ENCODE results near the gene NAP1L4. TPM values are rescaled to one million over a fixed set of nuclear protein-coding genes. Genes with fewer than 3 reads are reported as not detected.

The NAP1L4 gene
- total RNA-seq, 2 donors from 2014 or later: 125 to 144 TPM

DNA sequence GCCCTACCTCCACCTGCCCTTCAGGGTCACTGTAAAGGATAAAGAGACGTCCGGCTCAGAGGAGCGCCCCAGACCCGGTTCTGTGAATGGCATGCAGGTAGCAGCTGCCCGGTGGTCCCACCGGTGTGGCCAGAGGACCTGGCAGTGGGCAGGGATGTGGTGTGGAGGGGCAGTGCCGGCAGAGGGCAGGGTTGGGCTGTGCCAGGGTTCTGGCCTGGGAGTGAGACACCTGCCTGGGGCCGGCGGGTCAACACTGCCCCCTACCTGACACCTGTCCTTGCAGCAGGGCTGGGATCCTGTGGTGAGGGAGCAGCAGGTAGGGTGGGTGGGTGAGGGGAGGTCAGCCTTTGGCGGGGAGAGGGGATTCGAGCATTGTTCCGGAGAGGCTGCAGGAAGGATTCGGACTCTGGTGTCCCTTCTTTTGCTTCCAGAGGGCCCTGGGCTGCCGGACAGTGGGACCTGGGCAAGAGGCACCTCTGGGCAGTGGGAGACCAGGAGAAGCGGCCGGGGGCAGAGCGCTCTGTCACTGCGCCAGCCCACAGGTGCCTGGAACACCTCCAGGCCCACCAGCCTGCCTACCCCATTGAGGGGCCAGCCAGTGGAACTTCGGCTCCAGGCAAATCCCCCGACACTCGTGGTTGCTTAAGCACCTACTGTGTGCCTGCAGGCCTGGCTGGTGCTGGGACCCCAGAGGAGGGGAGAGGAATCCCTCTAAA lies 61.3 kb downstream of the NAP1L4 start:
- peak; percentile 70 for DNase-seq
- peak; percentile 48 to 51 for ATAC-seq
- intact Hi-C loops (cut with DNase I): no loop called here

DNA sequence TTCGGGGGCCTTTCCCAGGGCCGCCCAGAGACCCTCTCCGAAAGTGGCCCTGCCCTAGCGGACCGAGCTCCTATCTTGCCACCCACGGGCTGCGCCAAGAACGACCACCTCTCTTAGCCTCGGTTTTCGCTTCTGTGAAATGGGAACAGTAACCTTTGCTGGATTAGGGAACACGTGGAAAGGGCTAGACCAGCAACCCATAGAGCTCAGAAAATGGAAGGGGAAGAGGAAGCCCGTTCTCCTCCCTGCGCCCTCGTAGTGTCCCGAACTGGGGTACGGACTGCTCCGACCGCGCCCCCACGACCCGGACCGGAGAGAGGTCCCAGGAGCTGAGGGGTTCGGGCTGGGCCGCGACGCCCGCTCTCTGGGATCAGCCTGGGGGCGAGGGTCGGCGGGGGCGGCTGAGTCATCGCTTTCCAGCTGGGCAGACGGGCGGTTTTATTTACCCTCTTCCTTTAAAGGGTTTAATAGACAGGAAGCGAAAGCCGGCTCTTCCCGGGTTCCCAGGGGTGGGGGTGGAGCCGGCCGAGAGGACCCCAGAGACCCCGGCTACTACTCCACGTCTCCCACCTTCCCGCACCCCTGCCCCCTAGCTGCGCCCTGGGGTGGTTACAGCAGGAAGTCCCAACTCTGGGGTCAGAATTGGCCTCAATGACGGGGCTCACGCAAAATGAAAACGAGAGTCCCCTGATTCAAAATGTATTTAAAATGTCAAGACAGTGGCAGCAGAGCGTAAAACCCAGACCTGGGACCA lies 62.0 kb downstream of the NAP1L4 start:
- intact Hi-C loops (cut with DNase I): no loop called here
- ATAC-seq (peak; percentile 17 to 25), DNase-seq (no peak)

GRCh38 chr11:2929531-2929949 lies 62.6 kb downstream of the NAP1L4 start:
- DNase-seq (peak; percentile 71), ATAC-seq (peak; percentile 27 to 69)
- intact Hi-C loops (cut with DNase I): no loop called here

DNA sequence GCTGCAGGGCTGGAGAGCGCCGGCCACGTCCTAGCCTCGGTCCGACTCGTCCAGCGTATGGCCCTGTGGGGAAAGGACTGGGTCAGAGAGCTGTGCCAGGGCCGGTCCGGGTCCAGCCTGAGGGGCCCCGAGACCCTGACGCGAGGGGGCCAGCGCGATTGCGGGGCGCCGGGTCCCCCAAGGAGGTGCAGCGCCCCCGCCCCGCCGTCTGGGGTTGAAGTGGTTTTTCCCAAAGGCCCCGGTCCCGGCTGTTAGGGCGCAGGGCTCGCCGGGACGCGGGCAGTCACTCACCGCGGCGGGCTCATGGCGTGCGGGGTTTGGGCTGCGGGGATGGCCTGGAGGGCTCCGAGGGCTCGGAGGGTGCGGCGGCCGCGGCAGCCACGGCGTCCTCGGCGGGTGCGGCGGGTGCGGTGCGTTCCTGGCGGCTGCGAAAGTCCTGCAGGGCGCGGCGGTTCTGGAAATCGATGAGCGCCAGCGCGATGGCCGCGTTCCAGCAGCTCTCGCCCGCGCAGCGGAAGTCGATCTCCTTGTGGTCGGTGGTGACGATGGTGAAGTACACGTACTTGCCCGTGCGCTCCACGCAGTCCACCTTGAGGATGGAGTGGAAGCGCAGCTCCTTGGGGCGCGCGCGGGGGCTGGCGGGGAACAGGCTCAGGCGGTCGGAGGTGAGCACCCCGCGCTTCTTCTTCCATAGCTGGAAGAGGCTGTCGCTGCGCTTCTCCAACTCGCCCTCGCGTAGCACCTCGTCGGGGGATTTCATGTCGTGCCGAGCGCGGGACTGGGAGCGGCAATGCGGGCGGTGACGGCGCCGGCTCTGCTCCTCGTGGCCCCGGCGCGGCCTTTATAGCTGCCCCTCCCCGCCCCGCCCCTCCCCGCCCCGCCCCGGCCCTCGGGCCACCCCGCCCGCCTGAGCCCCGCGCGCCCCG lies 63.3 kb downstream of the NAP1L4 start, which contains the start of gene PHLDA2:
TSS of gene PHLDA2 (minus strand) at position 816 of the 926 bp plus-strand sequence. CDS start at position 760, 56 bp downstream.
- DNase-seq (peak; percentile 73), ATAC-seq (peak; percentile 11 to 62)
- intact Hi-C loops (cut with DNase I): no loop called here

GRCh38 chr11:2927851-2928604 lies 64.1 kb downstream of the NAP1L4 start:
- DNase-seq (peak; percentile 20), ATAC-seq (no peak)
- intact Hi-C loops (cut with DNase I): no loop called here

DNA sequence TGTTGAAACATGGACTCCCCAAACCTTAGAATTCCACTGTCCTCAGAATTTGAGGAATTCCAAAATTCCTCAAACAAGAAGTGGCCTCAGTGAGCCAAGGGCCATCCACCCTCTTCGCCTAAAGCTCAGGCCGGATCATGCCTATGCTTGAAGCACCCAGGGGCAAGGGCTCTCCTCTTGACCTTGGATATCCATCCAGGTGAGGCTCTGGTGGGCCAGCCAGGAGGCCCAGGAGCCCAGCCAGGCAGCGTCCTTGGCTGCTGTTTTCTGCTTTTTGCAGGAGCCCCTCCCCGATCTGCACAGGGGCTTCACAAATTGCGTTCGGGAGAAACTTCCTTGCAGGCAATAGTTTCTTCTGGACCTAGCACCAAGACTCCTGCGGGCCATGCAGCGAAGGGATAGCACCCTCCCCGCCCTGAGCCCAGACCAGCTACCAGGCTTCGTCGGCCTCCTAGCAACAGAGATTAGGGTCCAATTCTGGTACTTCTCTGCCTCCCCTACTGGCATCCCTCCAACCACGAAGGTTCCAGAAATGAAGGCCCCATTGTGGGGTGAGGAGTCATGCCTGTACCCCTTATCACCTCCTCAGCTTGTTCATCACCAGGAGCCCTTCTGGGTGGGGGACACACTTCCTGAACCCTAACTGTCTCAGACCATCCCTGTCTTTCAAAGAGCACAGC lies 64.9 kb downstream of the NAP1L4 start:
- intact Hi-C loops (cut with DNase I): no loop called here
- ATAC-seq: no peak
- peak; percentile 20 for DNase-seq

DNA sequence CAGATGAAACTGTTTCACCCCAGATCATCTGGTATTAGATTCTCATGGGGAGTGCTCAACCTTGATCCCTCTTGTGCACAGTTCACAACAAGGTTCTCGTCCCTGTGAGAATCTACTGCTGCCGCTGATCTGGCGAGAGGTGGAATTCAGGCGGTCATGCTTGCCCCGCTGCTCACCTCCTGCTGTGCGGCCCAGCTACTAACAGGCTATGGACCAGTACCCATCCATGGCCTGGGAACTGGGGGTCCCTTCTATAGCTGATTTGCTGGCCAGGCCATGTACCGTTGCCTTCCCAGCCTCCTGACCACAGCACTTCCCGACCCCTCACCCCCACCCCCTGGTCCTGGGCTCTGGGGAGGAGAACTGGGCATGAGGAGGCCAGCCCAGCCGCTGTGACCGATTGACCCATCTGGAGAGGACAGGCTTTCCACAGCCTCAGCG lies 65.5 kb downstream of the NAP1L4 start:
- ATAC-seq: no peak
- no peak for DNase-seq
- intact Hi-C loops (cut with DNase I): no loop called here

DNA sequence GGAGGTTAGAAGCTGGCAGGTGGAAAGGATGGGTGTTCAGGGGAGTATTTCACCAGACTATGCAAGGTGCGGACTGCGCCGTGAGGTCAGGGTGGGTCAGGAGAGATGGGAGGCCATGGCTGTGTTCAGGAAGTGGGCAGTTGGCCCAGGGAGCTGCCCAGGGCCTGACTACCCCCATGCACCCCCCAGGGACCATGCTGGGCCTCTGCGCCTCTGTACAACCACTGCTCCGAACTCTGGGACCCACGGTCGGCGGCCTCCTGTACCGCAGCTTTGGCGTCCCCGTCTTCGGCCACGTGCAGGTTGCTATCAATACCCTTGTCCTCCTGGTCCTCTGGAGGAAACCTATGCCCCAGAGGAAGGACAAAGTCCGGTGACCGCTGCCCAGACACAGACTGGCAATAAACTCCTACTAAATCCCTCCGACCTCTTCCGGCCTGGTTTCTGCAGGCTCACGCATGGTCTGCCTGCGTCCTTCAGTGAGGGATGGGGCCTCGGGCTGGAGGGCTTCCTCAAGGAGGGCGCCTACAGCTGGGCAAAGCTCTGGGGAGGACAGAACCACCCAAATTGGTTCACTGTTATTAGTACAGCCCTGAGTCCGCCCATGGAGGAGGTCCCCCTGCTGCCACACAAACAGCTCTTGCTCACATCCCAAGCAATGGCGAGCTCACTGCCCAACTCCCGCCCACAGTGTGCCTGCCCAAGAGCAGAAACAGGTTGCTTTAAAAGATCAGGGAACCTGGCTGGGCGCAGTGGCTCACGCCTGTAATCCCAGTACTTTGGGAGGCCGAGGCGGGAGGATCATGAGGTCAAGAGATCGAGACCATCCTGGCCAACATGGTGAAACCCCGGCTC lies 67.1 kb downstream of the NAP1L4 start:
- ATAC-seq (no peak), DNase-seq (peak; percentile 3)
- intact Hi-C loops (cut with DNase I): no loop called here

- intact Hi-C loops (cut with DNase I): no loop called here
- no peak for DNase-seq
- ATAC-seq: peak in 1 of 2 donors; percentile 24
Measured at GRCh38 chr11:2924381-2924780, 67.7 kb downstream of the NAP1L4 start.

- ATAC-seq (no peak), DNase-seq (no peak)
- intact Hi-C loops (cut with DNase I): no loop called here
Measured at GRCh38 chr11:2923446-2924375, 68.4 kb downstream of the NAP1L4 start.

DNA sequence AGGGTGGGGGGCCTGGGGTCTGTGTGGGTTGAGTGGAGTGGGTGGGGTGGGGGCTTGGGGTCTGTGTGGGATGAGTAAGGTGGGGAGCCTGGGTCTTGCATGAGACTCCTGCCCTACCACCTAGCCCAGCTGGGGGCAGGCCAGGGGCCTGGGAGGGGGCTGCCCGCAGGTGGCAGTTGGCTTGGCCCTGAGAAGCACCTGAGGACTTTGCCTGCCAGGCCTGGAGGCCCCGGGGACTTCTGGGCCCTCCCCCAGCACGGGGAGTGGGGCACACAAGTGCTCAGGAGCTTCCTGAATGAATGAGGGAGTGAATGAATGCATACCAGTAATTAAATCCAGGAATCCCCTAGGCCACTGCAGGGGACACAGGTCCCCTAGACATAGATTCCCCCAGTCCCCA lies 69.5 kb downstream of the NAP1L4 start:
- no peak for DNase-seq
- intact Hi-C loops (cut with DNase I): no loop called here
- no peak for ATAC-seq

GRCh38 chr11:2921742-2922493 lies 70.2 kb downstream of the NAP1L4 start:
- ATAC-seq: no peak
- no peak for DNase-seq
- intact Hi-C loops (cut with DNase I): no loop called here

- no peak for ATAC-seq
- intact Hi-C loops (cut with DNase I): no loop called here
- DNase-seq: no peak
Measured at GRCh38 chr11:2921261-2921660, 70.9 kb downstream of the NAP1L4 start.

DNA sequence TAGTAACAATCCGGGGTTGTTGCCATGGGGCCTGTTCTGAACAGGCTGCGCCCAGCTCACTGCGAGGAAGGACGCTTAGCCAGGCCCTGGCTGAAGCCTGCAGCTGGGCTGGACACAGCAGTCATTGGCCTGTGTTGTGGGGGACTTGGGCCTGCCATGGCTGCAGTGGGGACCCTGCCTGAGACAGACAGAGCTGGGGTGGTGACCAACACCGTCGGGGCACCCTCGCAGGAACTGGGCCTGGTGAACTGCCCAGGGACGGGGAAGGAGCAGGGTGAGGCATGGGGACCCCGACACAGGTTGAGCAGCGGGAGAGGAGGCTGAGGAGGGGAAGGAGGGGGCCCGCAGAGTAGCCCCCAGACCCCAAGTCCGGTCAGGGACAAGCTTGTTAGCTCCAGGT lies 71.8 kb downstream of the NAP1L4 start:
- ATAC-seq: peak in 1 of 2 donors; percentile 7
- intact Hi-C loops (cut with DNase I): no loop called here
- DNase-seq: no peak

DNA sequence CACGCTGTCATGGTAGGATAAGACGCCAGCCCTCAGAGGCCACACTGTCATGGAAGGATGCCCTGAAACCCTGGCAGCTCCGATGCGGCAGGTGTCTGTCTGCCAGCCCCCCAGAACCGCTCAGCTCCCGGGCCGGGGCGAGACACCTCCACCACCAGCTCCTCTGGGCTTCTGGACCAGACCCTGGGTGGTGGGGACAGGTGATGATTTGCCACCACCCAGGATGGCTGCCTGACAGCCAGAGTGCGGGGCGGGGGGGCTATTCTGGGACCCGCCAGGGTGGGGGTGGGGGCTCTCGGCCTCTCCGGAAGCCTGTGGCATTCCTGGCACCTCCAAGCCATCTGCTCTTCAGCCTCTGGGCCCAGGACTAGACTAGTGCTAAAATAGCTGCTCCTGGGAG lies 72.3 kb downstream of the NAP1L4 start:
- peak; percentile 15 to 60 for ATAC-seq
- intact Hi-C loops (cut with DNase I): no loop called here
- DNase-seq: no peak

DNA sequence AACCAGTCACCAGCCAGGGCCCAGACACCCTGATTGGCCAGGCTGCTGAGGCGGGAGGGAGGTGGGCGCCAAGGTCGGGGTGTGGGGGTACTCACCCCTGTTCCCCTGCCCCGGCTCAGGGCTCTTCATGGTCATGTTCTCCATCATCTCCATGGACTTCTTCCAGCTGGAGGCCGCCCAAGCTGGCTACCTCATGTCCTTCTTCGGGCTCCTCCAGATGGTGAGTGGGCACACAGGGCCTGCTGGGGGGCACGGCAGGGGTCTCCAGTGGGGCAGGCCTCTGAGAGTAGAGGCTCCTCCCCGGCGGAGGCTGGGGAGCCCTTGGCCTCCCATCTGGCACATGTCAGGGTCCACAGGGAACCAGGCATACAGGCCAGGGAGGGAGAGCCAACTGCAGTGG lies 72.9 kb downstream of the NAP1L4 start:
- DNase-seq (no peak), ATAC-seq (no peak)
- intact Hi-C loops (cut with DNase I): no loop called here
